Vagina (tissue), 2 donors: ENCODE data around the gene NEK7.

Experiments used
- CTCF ChIP-seq, 3 experiments: fragments of 450-650 bp in 2 of 3; fragments of 200-600 bp in 1 of 3; sonication (generic) in 1 of 3; IDR thresholded peaks; one replicate each; pipeline ENCODE4 v1.5.1; 2017 to 2019; ENCODE audit warnings: antibody characterized with exemption in 3 of 3, mild to moderate bottlenecking in 2 of 3, moderate library complexity in 2 of 3
- POLR2A ChIP-seq, 2 donors: fragments of 450-650 bp; IDR thresholded peaks; one replicate each; pipeline ENCODE4 v1.6.1; 2017; ENCODE audit warnings: antibody characterized with exemption in 2 of 2, mild to moderate bottlenecking in 2 of 2, moderate library complexity in 2 of 2
- POLR2AphosphoS5 ChIP-seq, 2 donors: sonication (generic); formaldehyde crosslinking; IDR thresholded peaks; one replicate each; pipeline ENCODE4 v1.9.0; 2017; ENCODE audit warnings: antibody characterized with exemption in 2 of 2, mild to moderate bottlenecking in 2 of 2, low read depth in 1 of 2; ENCODE audit not compliant: insufficient read depth in 1 of 2

DNA sequence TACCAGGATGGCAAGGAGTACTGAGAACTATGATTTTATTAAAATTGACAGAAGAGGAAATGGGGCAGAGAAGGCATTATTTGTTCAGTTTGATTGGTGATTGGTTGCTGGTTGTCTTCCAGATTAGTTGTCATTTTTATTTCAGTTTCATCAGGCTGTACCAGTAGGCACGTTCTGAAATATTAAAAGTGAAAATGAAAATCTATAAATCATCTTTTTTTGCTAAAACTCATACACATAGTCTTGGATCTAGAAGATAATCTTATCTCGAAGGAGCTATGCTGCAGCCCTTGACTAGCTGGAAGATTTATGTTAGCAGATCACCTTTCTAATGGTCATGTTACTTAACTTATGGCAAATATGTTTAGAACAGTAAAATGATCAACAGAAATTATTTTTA, 29.0 kb downstream of the NEK7 start:
- no peak for TF ChIP-seq POLR2A (IDR thresholded peaks at IDR 0.05)
- no peak for TF ChIP-seq CTCF (IDR thresholded peaks at IDR 0.05)
- no peak for TF ChIP-seq POLR2AphosphoS5 (IDR thresholded peaks at IDR 0.05; ENCODE audit: insufficient read depth in 1 of 2, low read depth in 1 of 2)
